Mucosa of gallbladder (tissue), 1 donor: ENCODE results near the gene PPARD. TPM values are rescaled to one million over a fixed set of nuclear protein-coding genes. Genes with fewer than 3 reads are reported as not detected.
A peak's percentile ranks its signal among the peaks of the same experiment; 100 is the strongest.
"Not testable (repeated sequence)": the region's sequence is repeated elsewhere in the genome, so short reads cannot be mapped to it uniquely, and the experiment has no call there.

Source experiments
- DNase-seq: peaks from one replicate; pipeline ENCODE4 v3.0.0-alpha.2; 2020; ENCODE audit warnings: low spot score
- total RNA-seq: library from RNA; stranded (reverse); gene quantifications from one replicate; pipeline ENCODE4 v1.2.1, GENCODE V29; 2021
- donor health status: DM: no; HTN: no; CAD: no.

Gene PPARD
- total RNA-seq: 27.9 TPM

DNA sequence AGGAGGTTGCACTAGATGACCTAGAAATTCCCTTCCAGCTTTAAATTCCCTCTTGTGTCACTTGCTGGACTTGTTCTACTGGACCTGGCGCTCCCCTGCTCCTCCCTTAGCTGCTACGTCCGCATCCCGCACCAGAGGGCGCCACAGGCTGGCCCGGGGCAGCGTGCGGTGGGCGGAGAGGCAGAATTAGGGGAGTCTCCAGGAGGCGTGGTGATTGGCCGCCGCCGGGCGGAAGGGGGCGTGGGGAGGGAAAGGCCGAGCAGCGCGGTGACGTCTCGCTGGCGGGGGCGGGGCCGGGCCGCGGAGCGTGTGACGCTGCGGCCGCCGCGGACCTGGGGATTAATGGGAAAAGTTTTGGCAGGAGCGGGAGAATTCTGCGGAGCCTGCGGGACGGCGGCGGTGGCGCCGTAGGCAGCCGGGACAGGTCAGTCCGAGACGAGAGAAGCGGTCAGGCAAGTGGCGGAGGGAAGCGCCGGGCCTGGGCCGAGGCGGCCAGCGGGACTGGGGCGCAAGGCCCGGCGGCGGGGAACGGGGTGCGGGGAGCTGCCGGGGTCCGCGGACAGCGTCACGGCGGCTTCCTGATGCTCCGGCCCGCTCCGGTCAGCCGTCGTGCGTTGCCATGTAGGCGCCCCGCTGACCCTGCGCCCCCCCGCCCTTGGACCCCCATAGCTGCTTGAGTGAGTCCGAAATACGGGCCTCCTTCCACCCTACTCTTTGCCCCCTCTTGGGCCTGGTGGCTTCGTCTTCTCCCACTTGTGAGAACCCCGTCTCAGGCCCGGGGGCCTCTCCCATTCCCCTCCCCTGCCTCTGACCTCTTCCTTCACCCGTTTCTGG lies at the start of gene PPARD:
TSS of gene PPARD (plus strand) at position 301 of the 834 bp plus-strand sequence. CDS start 68,530 bp downstream, outside the sequence.
- peak; percentile 98 for DNase-seq

DNA sequence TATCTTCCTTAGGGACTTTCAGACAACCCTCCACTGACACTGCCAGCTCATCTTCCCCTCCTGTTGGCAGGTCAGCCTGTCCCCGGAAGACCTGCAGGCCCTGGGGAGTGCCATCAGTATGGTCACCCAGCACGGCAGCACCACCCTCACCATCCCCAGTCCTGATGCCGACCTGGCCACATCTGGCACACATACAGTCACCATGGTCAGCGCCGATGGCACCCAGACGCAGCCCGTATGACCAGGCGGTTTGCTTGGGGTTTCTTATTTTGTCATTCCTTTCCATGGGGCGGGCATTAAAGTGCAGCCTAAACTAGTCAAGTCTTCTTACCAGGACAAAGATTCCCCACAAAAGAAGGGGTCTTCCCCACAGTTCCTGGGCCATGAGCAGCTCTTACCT lies 48.7 kb upstream of the PPARD start:
- no peak for DNase-seq

GRCh38 chr6:35294308-35294945 lies 47.9 kb upstream of the PPARD start:
- no peak for DNase-seq

GRCh38 chr6:35295036-35295435 lies 47.3 kb upstream of the PPARD start:
- DNase-seq: no peak

GRCh38 chr6:35295521-35296315 lies 46.6 kb upstream of the PPARD start:
- no peak for DNase-seq

DNA sequence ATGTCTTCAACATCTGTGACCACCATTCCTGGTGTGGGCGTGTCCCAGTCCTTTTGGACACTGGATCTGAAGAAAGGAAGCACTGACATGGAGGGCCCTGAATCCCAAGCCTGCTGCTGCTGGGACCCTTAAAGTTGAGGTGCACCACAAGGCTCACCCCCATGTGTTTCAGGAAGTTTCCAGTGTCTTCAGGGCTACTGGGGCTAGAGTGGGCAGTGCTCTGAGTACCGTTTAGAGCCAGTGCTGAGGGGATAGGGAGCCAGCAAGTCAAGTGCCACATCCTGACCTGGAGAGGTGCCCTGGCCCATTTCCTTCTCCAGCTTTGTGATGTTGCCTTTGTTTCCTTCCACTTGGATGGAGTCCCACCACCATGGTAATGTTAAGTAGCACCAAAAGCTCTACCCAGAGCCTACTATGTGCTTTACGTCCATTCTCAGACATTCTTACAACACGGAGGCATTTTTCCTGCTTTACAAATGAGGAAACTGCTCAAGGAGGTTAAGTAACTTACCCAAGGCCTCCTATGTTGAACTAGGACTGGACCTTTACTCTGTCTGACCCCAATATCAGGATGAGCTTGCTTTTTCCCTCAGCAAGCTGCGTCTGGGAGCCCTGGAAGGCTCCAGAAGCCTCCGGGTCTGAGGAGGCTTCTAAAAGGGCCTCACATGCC lies 45.3 kb upstream of the PPARD start:
- no peak for DNase-seq

- DNase-seq: peak; percentile 89
These were observed 44.5 kb upstream of the PPARD start, which contains the start of gene DEF6 for GRCh38 chr6:35297601-35298481. Gene DEF6 (plus strand): TSS chr6:35297818. CDS start chr6:35297857, 39 bp downstream.

DNA sequence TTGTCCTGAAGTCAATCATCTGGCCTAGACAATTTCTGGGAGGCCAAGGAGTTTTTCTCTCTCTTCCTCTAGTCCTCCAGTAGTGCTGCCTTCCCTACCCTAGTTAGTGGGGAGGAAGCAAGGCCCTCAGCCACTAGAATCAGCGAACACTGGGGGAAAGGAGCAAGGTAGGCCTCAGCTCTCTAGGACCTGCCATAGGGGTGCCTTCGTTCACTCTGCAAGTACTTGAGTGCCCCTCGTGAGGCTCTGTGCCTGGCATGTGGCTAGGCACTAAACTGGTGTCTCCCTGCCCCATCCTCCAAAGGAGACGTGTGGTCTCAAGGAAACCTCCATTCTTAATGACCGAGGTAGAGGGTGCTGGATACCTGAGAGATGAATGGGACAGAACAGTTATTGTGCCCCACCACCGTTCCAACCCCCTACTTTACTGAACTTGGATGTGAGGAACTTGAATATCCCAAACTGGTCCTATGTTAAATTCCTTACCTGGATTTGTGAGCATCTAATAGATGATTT lies 43.7 kb upstream of the PPARD start:
- DNase-seq: no peak

DNA sequence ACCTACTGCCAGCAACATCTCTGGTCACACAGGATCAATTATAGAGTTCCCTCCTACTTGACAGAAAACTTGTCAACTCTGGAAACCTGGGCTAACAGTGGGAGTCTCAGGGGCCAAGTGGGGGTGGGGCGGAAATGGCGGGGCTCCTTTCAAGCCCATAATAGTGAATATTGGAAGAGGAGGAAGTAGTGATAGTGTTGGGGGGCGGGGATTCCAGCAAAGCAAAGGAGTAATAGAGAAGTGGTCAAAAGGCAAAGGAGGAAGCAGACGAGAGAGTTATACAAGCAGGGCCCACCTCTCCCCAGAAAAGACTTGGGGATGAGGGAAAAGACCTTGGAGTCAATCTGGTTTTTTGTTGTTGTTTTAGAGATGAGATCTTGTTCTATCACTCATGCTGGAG lies 42.7 kb upstream of the PPARD start:
- DNase-seq: no peak

- DNase-seq: no peak
These were observed 41.5 kb upstream of the PPARD start for GRCh38 chr6:35300848-35301247.

DNA sequence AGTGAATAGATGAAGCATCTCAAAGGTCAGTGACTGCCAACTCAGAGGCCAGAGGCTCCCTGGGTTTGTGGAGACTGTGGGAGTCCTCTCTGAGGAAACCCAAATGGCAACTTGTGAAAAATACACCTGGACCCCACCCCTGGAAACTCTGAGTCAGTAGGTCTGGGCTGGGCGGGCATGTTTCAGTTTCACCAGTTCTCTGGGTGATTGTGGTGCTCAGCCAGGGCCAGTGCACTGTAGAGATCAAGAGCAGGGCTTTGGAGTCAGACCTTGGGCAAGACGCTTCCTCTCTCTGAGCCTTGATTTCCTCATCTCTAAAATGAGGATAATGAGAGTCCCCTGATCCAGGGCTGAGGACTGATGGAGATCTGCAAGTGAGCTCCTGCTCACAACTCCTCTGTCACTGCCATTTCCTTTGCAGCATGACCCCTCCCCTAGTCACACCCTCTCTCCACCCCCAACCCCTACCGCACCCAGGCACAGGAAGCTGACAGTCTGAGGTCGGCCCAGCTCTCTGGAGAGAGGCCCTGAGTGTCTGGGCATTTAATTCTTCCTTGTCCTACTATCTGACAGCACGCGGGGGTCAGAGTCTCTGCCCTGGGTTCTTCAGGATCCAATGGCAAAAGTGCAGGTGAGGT lies 39.6 kb upstream of the PPARD start:
- DNase-seq: peak; percentile 48

DNA sequence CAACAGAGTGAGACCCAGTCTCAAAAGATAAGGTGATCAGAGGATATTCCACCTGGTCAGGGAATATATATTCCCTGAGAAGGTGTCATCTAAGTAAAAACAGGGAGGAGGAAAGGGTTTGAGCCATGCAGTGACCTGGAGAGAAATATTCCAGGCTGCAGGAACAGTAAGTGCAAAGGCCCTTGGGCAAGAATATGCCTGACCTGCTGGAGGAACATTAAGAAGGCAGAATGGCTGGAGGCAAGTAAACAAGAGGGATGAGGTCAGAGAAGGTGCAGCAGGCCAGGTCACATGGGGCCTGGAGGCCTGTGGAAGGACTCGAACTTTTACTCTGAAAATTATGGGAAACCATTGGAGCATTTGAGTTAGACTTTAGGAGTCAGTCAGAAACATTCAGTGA lies 38.1 kb upstream of the PPARD start:
- no peak for DNase-seq

DNA sequence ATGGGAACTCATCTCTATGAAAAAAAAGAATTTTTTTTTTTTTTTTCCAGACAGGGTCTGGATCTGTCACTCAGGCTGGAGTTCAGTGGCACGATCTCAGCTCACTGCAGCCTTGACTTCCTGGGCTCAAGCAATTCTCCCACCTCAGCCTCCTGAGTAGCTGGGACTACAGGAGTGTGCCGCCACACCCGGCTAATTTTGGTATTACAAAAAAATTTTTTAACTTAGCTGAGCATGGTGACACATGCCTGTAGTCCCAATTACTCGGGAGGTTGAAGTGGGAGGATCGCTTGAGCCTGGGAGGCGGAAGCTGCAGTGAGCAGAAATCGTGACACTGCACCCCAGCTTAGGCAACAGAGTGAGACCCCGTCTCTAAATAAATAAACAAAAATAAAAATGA lies 37.2 kb upstream of the PPARD start:
- DNase-seq: no peak

DNA sequence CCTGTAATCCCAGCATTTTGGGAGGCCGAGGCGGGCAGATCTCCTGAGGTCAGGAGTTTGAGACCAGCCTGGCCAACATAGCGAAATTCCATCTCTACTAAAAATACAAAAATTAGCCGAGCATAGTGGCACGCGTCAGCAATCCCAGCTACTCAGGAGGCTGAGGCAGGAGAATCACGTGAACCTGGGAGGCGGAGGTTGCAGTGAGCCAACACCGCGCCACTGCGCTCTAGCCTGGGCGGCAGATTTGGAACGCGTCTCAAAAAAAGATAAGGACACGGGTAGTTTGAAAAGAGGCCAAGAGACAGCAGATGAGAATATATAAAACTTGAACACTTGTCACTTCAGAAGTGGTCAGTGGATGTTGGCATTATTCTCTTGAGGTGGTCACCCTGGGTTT lies 35.2 kb upstream of the PPARD start:
- not testable (repeated sequence) for DNase-seq

DNA sequence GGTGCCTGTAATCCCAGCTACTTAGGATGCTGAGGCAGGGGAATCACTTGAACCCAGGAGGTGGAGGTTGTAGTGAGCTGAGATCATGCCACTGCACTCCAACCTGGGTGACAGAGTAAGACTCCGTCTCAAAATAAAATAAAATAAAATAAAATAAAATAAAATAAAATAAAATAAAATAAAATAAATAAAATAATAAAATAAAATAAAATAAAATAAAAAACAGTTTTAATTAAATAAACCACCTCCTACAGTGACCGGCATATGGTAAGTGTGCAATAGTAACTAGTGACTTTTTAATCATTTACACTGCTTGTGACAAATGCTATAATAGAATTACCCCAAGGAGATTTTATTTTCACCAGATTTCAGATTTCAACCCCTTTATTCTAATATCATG lies 33.8 kb upstream of the PPARD start:
- DNase-seq: not testable (repeated sequence)

DNA sequence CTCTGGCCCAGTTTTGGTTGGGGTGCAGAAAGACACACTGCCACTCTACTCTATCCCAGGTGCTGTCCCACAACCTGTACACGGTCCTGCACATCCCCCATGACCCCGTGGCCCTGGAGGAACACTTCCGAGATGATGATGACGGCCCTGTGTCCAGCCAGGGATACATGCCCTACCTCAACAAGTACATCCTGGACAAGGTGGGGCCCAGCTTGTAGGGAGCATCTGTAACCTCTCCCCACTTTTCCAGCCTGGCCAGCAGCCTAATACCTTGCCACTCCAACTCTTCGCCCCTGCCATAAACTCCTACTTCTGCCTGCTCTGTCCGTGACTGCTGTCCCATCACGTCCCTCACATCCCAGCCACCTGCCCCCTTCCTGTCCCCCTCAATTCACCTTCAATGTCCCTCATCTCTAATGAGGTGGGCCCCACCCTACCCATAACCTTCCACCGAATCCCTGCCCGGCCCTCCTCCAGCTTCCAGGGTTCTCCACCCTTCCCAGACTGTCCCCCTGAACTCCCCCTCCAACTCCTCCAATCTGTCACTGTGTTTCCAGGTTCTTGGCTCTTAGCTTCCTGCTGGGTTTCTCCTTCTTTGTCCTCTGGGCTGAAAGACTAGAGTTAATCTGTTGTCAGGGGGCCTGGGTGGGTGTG lies 32.6 kb upstream of the PPARD start:
- DNase-seq: no peak

DNA sequence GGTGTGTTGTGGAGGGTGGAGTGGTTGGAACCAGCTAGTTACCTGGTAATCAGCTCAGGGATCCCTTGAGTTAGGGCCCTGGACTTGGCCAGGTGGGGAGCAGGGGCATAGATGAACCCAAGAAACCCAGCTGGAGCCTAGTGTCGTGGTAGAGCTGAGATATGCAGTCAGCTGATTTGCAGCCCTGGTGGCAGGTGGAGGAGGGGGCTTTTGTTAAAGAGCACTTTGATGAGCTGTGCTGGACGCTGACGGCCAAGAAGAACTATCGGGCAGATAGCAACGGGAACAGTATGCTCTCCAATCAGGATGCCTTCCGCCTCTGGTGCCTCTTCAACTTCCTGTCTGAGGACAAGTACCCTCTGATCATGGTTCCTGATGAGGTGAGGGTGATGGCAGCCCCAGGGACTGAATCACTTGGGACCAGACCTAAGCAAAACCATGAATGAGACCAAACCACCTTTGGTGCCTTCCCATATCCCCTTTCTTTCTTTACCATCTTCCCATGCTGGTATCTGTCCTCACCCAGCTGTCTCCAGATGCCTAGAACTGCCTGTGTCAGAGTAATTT lies 32.0 kb upstream of the PPARD start:
- DNase-seq: no peak

GRCh38 chr6:35311390-35312075 lies 30.8 kb upstream of the PPARD start:
- no peak for DNase-seq
